Ishikawa (cell line): Measurements from ENCODE around the gene AHR.

ENCODE experiments used
- EGR1 ChIP-seq: IDR thresholded peaks from 2 replicates; pipeline ENCODE4 v1.6.1; 2012
- EP300 ChIP-seq: IDR thresholded peaks from 2 replicates; pipeline ENCODE4 v1.6.1; 2012; ENCODE audit warnings: borderline replicate concordance
- FOXM1 ChIP-seq: IDR thresholded peaks from 2 replicates; pipeline ENCODE4 v1.6.1; 2012; ENCODE audit warnings: low read depth, borderline replicate concordance
- TAF1 ChIP-seq: IDR thresholded peaks from 2 replicates; pipeline ENCODE4 v1.6.1; 2012; ENCODE audit warnings: low read depth, mild to moderate bottlenecking
- TF ChIP-seq, protein P1 (sequence below): IDR thresholded peaks from 2 replicates; pipeline ENCODE4 v1.6.1; 2012; ENCODE audit warnings: low read depth, mild to moderate bottlenecking

DNA sequence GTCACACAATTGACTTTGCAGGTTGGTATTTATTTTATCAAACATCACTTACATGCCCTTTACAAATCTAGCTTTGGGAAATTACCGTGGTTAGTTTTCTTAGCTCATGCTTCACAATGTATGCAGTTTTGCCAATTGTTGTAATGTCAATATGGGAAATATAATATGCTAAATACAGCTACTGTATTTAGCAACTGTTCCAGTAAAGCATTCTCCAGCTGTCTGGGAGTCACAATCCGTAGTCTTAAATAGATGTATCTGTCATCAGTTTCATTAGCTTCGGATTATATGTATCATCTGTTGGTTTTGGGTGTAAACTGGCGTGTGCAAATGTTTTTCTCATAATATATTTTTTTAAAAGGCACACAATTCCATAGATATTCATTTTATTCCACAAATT, 19.4 kb upstream of the AHR start:
- TF ChIP-seq FOXM1, result no peak
- TF ChIP-seq, protein P1, sequence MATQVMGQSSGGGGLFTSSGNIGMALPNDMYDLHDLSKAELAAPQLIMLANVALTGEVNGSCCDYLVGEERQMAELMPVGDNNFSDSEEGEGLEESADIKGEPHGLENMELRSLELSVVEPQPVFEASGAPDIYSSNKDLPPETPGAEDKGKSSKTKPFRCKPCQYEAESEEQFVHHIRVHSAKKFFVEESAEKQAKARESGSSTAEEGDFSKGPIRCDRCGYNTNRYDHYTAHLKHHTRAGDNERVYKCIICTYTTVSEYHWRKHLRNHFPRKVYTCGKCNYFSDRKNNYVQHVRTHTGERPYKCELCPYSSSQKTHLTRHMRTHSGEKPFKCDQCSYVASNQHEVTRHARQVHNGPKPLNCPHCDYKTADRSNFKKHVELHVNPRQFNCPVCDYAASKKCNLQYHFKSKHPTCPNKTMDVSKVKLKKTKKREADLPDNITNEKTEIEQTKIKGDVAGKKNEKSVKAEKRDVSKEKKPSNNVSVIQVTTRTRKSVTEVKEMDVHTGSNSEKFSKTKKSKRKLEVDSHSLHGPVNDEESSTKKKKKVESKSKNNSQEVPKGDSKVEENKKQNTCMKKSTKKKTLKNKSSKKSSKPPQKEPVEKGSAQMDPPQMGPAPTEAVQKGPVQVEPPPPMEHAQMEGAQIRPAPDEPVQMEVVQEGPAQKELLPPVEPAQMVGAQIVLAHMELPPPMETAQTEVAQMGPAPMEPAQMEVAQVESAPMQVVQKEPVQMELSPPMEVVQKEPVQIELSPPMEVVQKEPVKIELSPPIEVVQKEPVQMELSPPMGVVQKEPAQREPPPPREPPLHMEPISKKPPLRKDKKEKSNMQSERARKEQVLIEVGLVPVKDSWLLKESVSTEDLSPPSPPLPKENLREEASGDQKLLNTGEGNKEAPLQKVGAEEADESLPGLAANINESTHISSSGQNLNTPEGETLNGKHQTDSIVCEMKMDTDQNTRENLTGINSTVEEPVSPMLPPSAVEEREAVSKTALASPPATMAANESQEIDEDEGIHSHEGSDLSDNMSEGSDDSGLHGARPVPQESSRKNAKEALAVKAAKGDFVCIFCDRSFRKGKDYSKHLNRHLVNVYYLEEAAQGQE, result no peak
- TF ChIP-seq EGR1, result no peak
- TF ChIP-seq TAF1, result no peak
- TF ChIP-seq EP300, result no peak
